ENCODE measurements around the gene SLC14A1.

- TF ChIP-seq EZH2 (IDR thresholded peaks at IDR 0.05; ENCODE audit: insufficient read depth, poor library complexity, severe bottlenecking) = no peak
- no peak for TF ChIP-seq EZH2phosphoT487 (IDR thresholded peaks at IDR 0.05; ENCODE audit: insufficient read depth, low read depth)
Measured at GRCh38 chr18:45680066-45680690, 43.8 kb upstream of the SLC14A1 start.
